K562 (cell line): ENCODE results near the gene TFEB. TPM values are rescaled to one million over a fixed set of nuclear protein-coding genes. Genes with fewer than 3 reads are reported as not detected.

Source experiments
- CXXC5 ChIP-seq: fragments of 250-450 bp; sonication (Bioruptor Pico); IDR thresholded peaks from 2 replicates; pipeline ENCODE4 v1.8.0; 2022; ENCODE audit warnings: inconsistent platforms, mild to moderate bottlenecking, moderate library complexity
- ILK ChIP-seq: fragments of 450-650 bp; IDR thresholded peaks from 2 replicates; pipeline ENCODE4 v1.6.1; 2016; ENCODE audit warnings: missing genetic modification characterization, low read depth, mild to moderate bottlenecking, missing compliant biosample characterization, moderate library complexity, borderline replicate concordance
- NFIC ChIP-seq: fragments of 450-650 bp; IDR thresholded peaks from 2 replicates; pipeline ENCODE4 v1.6.1; 2017; ENCODE audit warnings: mild to moderate bottlenecking, inconsistent platforms
- RCOR1 ChIP-seq, 2 experiments: IDR thresholded peaks; 2 replicates each; pipeline ENCODE4 v1.6.1; 2012; ENCODE audit warnings: low read depth in 2 of 2, low read length in 2 of 2, borderline replicate concordance in 1 of 2, improper control_type of control experiment in 1 of 2
- SRSF1 ChIP-seq: fragments of 200-400 bp; formaldehyde crosslinking; IDR thresholded peaks from 2 replicates; pipeline ENCODE4 v1.6.1; 2017; ENCODE audit warnings: mild to moderate bottlenecking, low read depth, low read length, moderate library complexity
- TEAD4 ChIP-seq, 2 experiments: sonication (generic) in 1 of 2; formaldehyde crosslinking in 1 of 2; IDR thresholded peaks; 2 replicates each; pipeline versions ENCODE4 v1.6.1 to v1.8.0; 2012 to 2022; ENCODE audit warnings: borderline replicate concordance in 1 of 2, inconsistent platforms in 1 of 2, low read length in 1 of 2, mild to moderate bottlenecking in 1 of 2, missing genetic modification reagents in 1 of 2
- ZNF347 ChIP-seq: fragments of 450-650 bp; formaldehyde crosslinking; IDR thresholded peaks from 2 replicates; pipeline ENCODE4 v1.4.0; 2020; ENCODE audit warnings: low read depth, mild to moderate bottlenecking, moderate library complexity
- polyA plus RNA-seq, 8 experiments: library from polyadenylated mRNA; depleted of rRNA in 4 of 8; stranded (reverse) in 5 of 8; unstranded in 3 of 8; fragments of >200 nt; fragmentation: Nextera tagmentation in 2 of 8; fragmentation: Illumina TruSeq in 1 of 8; extraction: Ambion mirVana in 2 of 8; extraction: Trizol in 1 of 8; gene quantifications; 2 replicates each; pipeline versions ENCODE4 v1.2.1 to v1.2.3, GENCODE V29; 2011 to 2014; ENCODE audit warnings: inconsistent platforms in 1 of 8, missing spikeins in 1 of 8
- total RNA-seq, 7 experiments: library from RNA; depleted of rRNA in 6 of 7; stranded (reverse); fragments of >200 nt in 6 of 7; fragmentation: Illumina TruSeq in 2 of 7; extraction: Trizol in 2 of 7; gene quantifications; 2 replicates each; pipeline versions ENCODE4 v1.2.1 to v1.2.3, GENCODE V29; 2011 to 2021; ENCODE audit warnings: low replicate concordance in 1 of 7
- TF ChIP-seq, protein P1 (sequence below): fragments of 450-650 bp; IDR thresholded peaks from 2 replicates; pipeline ENCODE4 v1.6.1; 2016
- TF ChIP-seq, protein P2 (sequence below): fragments of 450-650 bp; IDR thresholded peaks from 2 replicates; pipeline ENCODE4 v1.6.1; 2016; ENCODE audit warnings: low read depth, mild to moderate bottlenecking, moderate library complexity

Gene TFEB
- total and polyA plus RNA-seq, 9 of the 15 experiments (the other 6 are each of a cell fraction or from before 2014, with no cell fraction given), result 0.04 to 4.7 (median 2.0) TPM

DNA sequence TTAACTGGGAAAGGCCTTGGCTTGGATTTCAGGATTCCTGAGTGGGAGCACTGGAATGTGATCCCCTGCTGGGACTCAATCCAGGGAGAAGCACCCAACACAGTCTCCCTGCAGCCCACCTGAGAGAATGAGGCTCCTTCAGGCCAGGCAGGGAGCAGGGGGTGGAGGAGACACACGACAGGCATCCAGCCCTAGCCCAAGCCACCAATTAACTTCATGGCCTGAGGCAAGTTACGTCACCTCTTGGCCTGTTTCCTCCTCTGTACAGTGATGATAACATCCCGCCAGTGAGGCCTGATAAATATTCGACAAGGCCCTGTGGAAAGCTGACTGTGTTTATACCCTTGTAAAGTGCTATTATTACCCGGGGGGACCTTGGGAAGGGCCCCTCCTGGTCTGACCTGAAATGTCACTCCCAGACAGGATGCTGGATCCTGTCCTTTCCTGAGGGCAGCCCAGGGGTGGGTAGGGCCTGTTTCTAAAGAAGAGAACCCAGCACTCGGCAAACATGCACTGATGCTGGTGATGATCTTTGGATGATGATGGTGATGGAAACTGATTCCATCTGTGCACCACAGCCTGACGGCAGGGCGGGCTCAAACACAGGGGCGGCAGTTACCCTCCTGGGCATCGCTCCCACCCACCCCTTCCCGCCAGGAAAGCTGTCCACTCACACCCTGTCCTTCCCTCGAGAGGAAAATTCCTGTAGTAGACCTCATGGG lies 31.9 kb upstream of the TFEB start (continued):
- TF ChIP-seq NFIC (peak; percentile 74), SRSF1 (no peak), TEAD4 (IDR thresholded peaks at IDR 0.05; ENCODE audit: low read length) (peak; percentile 66), TEAD4 (CRISPR knock-in tag; IDR thresholded peaks at IDR 0.05; ENCODE audit: borderline replicate concordance) (no peak), CXXC5 (CRISPR knock-in tag) (peak; percentile 97), RCOR1 (IDR thresholded peaks at IDR 0.05; ENCODE audit: borderline replicate concordance in 1 of 2, low read depth in 2 of 2, low read length in 2 of 2) (peak in 1 of 2 experiments; percentile 92; a peak in 2 of 4 replicates), ILK (no peak), ZNF347 (CRISPR knock-in tag) (no peak)
- TF ChIP-seq, protein P1, sequence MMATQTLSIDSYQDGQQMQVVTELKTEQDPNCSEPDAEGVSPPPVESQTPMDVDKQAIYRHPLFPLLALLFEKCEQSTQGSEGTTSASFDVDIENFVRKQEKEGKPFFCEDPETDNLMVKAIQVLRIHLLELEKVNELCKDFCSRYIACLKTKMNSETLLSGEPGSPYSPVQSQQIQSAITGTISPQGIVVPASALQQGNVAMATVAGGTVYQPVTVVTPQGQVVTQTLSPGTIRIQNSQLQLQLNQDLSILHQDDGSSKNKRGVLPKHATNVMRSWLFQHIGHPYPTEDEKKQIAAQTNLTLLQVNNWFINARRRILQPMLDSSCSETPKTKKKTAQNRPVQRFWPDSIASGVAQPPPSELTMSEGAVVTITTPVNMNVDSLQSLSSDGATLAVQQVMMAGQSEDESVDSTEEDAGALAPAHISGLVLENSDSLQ, result peak; percentile 47
- TF ChIP-seq, protein P2, sequence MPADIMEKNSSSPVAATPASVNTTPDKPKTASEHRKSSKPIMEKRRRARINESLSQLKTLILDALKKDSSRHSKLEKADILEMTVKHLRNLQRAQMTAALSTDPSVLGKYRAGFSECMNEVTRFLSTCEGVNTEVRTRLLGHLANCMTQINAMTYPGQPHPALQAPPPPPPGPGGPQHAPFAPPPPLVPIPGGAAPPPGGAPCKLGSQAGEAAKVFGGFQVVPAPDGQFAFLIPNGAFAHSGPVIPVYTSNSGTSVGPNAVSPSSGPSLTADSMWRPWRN, result peak; percentile 99
